ENCODE results near the gene MTCL3. TPM values are rescaled to one million over a fixed set of nuclear protein-coding genes. Genes with fewer than 3 reads are reported as not detected.
"Not testable (repeated sequence)": the region's sequence is repeated elsewhere in the genome, so short reads cannot be mapped to it uniquely, and the experiment has no call there.

The MTCL3 gene

GRCh38 chr6:127428562-127428961 lies 90.6 kb downstream of the MTCL3 start:
- not testable (repeated sequence) for DNase-seq

GRCh38 chr6:127423921-127424320 lies 95.2 kb downstream of the MTCL3 start:
- DNase-seq = no peak

Other genes starting within 250 kb of the MTCL3 start
- gene ECHDC1, start 175.7 kb downstream of the MTCL3 start, polyA plus RNA-seq (ENCODE audit: insufficient read length in 12 of 12) = 10 to 100 TPM in 11 of 12 donors, not detected in 1; 59.1 to 85.1 (median 74.1) TPM
- 10 to 100 TPM in 11 of 12 donors, not detected in 1; 16.2 to 30.1 (median 23.4) TPM for gene KIAA0408, start 59.9 kb downstream of the MTCL3 start, polyA plus RNA-seq (ENCODE audit: insufficient read length in 12 of 12)
- gene C6orf58, start 57.8 kb upstream of the MTCL3 start, polyA plus RNA-seq (ENCODE audit: insufficient read length in 12 of 12) = 1 to 10 TPM in 2 of 12 donors, under 1 TPM in 7, not detected in 3; 0.59 to 1.3 (median 0.92) TPM

Data from muscle of arm (tissue), 12 donors.